ENCODE data around the gene ZFPM1.
"Not testable (repeated sequence)": the region's sequence is repeated elsewhere in the genome, so short reads cannot be mapped to it uniquely, and the experiment has no call there.

The ZFPM1 gene

DNA sequence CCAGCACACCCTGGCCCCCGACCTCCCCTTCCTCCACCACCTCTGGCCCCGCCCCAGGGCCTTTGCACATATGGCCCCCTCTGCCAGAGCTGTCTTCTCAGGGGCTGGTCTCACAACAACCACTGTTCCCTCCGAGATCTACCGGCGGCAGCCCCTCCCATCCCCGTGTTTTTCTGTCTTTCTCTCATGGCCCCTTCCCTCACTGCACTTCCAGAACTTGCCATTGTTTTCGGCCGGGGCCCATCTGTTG, 30.2 kb downstream of the ZFPM1 start:
- DNase-seq: no peak

DNA sequence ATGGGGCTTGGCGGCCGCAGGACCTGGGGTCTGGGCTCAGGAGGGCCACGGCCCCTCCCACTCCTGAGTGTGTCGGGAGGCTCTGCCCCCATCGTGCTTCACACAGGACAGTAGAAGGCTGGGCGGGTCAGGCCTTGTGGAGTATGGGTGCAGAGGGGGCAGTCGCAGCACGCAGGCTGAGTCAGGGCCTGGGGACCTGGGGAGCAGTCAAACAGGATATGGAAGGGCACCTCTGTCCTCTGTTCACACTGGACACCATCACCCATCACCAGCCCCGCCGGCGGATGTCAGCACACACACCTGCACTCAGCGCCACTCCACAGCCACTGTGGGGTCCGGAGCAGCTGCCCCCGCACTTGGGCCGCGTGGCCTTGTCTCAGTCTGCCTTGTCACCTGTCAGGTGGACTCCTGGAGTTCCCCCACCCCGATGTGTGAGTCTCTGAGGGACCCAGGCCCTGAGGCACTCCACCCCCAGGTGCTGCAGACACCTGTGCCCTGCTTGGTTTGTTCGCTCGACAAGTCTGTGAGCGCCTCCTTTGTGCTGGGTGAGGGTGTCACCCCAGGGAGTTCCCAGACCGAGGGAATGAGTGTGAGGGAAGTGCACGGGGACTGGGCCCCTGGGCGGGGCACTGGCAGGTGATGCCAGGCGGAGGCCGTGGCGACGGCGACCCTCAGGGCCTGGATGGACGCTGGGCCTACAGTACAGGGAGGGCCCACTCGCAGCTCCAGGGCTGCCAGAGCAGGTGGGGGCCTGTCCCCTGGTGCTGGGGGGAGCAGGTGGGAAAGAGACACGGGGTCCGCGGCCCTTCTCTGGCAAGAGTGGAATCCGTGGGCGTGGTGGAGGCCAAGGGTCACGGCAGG, 31.7 kb downstream of the ZFPM1 start:
- no peak for DNase-seq

DNA sequence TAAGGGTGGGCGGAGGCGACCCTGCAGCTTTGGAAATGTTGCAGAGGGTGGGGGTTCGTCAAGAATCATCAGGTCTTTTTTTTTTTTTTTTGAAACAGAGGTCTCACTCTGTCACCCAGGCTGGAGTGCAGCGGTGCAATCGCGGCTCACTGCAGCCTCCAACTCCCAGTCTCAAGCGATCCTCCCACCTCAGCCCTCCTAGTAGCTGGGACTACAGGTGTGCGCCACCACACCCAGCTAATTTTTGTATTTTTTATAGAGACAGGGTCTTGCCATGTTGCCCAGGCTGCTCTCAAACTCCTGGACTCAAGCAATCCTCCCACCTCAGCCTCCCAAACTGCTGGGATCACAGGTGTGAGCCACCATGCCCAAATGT, 32.3 kb downstream of the ZFPM1 start:
- DNase-seq: not testable (repeated sequence)

DNA sequence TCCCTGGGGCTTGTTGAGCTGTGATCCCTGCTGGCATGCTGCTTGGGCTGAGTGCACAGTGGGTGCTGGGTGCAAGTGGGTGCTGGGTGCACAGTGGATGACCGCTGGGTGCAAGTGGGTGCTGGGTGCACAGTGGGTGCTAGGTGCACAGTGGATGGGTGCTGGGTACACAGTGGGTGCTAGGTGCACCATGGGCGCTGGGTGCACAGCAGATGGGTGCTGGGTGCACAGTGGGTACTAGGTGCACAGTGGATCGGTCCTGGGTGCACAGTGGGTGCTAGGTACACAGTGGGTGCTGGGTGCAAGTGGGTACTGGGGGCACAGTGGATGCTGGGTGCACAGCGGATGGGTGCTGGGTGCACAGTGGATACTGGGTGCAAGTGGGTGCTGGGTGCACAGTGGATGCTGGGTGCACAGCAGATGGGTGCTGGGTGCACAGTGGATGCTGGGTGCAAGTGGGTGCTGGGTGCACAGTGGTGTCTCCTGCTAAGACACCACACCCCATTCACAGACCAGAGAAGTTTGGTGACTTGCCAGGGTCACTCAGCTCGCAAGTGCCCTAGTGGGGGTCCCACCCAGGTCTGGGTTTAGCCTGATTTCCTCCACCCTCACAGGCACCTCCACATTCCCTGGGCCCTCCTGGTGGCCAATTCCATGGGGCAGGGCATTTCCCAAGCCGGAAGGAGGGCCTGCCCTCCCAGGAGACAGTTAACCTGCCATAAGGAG, 33.5 kb downstream of the ZFPM1 start:
- no peak for DNase-seq

DNA sequence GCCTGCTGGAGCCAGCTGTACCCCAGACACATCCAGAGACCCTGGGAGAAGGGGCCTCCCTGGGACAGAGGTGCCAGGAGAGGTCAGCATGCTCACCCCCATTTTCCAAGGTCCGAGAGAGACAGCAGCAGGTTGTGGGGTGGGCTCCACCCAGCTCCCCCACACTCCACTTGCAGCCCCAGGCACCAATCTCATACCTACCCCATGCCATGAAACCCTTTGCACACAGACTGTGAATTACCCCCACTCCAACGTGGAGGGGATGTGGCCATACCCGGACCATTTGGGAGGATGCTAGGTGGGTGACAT, 34.0 kb downstream of the ZFPM1 start:
- DNase-seq: no peak

DNA sequence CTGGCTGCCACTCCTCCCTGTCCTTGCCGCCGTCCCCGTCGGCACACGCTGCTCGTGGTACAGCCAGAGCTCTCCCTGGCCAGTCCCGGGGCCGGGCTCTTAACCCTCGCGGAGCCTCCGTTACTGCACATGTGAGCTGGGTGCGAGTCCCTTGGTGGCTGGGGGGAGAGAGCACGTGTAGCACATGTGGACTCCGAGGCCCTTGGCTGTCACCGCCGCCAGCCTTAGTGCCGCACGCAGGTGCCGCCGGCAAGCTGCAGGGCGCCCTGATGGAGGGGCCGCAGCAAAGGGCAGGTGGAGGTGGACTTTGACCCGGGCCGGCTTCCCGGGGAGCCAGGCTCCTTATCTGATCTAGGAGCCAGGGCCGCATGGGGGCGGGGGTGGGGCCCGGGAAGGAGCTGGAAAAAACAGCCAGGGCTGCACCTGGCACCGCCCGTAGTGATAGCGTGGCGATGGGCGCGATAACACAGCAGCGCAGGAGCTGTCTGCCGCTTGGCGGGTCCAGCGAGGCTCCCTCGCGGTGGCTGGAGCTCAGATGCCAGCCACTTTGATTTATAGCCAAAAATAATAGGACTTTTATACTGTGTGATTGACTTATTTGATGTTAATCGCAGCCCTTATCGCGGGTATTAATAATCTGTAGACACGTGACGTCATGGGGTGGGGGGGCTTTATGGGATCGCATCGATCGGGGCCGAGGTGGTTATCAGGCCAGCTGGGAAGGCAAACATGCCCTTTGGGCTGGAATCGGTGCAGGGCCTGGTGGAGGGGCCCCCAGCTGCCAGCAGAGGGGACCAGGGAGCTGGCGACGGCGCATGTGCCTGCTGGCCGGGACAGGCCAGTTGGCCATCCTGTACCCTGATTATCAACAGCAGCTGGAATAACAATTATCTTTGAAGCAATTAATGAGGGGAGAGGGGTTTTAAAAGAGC, 35.1 kb downstream of the ZFPM1 start:
- DNase-seq: no peak

DNA sequence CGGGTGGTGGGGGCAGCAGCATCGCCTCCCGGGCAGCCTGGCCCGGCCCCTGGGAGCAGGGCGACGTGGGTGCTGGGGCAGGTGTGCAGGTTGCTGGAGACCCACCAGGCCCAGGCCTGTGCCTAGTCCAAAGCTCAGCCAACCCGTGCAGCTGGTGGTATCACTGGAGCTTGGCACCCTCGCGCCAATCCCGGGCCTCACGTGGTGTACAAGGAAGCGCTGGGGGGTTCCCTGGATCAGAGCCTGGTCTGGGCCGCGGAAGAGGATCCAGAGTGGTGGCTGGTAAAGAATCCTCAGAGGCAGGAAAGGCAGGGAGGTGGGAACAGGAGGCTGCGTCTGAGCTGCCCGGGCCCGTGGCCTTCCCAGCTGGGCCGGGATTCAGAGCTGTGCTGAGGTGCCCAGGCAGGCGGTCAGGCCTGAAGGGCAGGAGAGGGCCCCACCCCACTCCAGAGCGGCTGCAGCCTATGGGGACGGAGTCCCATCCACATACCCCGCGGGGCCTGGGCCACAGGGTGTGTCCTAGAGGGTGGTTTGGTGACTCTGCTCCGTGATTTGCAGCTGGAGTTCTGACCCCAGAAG, 36.2 kb downstream of the ZFPM1 start:
- DNase-seq: no peak

DNA sequence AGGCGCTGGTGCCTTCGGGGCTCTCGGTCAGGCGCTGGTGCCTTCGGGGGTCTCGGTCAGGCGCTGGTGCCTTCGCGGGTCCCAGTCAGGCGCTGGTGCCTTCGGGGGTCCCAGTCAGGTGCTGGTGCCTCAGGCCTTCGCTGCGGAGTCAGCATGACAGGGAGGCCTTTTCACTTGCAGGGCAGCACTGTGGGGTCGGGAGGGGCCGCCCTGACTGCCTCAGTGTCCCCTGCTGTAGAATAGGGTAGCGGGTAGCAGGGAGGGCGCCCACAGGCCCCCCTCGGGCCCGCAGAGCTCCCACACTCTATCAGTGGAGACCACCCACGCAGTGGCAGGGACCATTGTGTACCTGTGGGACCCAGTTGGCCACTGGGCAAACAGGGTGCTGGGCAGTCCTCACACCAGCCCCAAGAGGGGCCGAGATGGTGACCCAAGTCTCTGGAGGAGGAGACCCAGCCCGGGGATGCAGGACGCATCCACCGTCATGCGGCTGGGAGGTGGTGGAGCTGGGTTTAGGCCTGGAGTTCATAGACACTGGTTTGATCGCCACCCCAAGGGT, 38.0 kb downstream of the ZFPM1 start:
- DNase-seq: no peak

DNA sequence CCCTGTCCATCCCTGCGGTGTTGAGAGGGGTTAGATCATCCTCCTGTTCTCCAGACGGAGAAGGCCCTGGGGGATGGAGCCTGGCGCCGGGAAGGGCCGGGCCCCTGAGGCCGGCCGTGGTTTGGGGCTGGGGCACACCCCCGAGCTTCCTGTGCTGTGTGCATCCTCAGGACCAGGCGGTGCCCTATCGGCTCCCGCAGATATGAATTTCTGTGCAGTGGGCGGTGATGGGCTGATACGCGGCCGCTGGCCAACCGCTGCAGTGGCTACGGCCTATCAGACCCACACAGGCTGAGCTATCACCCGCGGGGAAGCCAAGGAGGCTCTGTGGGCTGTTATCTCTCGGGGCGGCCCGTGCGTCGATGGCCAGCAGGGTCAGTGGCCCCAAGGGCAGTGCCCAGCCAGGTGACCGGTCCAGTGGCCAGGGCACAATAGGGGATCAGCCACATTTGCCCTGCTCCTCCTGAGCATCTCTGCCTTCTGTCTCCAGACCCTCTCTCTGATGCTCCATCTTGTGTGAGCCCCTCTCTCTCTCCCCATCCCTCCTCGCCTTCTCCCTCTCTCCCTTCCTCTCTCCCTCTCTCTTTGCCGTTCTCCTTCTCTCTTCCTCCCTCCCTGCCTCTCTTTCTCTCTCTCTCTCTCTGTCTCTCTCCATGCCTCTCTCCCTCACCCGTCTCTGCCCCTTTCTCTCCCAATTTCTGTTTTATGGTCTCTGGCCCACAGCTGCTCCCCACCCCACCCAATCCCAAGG, 38.7 kb downstream of the ZFPM1 start:
- no peak for DNase-seq

DNA sequence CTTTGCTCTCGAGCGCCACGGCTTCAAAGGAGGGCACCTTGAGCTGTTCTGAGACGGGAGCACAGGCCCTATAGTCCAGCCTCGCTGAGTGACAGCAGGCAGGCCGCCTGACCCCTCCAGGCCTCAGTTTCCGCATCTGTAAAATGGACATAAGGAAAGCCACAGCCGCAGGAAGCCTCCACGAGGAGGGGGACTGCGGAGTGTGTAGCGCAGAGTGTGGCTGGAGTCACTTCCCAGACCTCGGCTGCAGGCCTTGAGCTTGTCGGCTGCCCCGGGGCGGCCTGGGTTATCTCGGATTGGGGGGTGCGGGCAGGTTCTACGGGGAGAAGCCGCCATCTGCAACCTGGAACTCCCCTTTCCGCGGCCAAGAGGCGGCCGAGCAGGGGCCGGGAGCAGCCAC, 40.8 kb downstream of the ZFPM1 start:
- DNase-seq: no peak

DNA sequence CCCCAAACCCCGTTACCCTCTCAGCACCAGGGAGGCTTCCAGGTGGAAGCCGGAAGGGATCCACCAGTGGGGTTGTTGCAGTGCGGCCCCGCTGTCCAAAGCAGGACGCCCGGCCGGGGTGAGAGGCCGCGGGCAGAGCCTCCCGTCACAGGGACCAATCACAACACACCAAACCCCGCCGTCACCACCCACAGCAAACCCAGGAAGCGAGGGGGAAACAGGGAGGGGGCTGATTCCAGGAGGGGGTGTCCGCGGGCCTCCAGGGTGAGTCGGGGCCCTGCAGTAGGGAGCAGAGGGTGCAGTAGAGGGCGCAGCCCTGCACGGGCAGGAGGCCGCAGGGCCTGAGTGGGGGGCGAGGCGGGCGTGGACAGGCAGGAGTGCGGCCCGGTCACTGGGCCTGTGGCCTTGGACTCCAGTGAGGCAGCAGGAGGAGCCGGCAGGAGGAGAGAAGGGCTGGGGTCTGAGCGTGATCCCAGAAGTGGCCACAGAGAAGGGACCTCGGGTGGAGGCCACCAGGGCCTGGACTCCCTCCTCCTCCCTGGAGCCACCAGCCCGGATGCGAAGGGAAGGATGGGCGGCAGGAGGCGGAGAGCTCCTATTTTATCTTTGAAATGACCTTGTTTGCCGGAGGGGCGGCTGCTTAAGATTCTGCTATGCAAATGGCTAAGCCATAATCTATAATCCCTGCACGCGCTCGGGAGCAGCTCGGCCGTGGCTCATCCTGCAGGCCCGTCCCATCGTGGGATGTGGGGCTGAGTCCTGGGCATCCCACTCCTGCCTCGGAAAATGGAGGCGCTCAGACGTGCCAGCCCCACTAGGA, 41.5 kb downstream of the ZFPM1 start:
- DNase-seq: no peak

DNA sequence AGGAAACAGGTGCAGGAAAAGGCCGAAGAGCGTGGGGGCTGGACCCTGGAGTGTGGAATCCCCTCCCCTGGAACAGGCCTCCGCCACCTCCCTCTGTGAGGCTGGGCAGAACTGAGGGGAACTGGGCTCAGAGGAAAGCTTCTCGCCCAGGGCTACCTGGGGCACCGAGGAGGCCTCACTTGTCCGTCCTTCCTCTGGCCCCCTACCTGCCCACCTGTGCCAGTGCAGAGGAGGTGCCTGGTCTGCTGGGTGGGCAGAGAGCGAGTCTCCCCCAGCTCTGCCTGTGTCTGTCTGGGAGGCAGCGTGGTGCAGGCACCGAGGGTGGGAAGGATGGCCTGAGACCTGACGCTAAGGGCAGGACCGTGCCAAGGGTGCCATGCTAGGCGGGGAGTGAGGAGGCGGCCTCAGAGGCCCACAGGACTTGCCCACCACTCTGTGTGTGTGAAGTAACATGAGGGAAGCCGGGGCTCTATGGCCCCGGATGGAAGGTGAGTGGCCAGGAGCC, 42.2 kb downstream of the ZFPM1 start:
- no peak for DNase-seq

DNA sequence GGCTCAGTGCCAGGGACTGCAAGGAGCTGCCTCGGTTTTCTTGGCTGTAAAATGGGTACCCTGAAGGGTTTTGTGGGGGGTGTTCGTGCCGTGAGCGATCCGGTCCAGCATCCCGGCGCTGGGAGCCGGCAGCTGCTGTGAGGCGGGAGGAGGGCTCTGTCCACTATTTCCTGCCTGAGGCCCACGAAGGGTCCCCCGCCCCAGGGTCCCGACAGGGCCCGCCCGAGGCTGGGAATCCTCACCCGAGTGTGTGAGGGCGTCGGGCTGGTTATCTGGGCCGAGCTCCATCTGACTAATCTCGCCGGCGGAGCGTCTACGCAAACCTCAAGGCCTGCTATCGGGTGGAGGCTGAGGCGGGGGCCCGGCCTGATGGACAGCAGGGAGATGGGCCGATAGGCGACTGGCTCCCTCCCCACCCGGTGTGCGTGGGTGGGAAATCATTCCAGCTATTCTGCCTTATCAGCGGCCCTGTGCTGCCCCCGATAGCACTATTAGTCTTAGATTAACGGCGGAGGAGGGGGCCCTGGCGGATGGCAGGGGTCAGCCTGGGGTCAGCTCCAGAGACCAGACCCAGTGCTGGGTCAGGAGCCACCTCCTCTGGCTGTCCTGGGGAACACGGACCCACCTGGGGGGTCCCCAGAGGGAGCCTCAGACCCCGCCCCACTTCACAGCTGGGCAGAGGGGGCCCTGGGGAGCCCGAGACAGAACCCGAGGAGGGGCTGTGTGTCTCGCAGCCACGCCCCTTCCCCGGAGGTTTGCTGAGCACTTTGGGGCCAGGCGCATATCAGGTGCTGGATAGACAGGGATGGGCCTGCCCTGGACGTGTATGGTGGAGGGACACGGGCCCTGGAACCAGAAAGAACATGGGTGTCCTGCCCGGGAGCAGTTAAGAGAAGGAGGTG, 44.7 kb downstream of the ZFPM1 start:
- no peak for DNase-seq

DNA sequence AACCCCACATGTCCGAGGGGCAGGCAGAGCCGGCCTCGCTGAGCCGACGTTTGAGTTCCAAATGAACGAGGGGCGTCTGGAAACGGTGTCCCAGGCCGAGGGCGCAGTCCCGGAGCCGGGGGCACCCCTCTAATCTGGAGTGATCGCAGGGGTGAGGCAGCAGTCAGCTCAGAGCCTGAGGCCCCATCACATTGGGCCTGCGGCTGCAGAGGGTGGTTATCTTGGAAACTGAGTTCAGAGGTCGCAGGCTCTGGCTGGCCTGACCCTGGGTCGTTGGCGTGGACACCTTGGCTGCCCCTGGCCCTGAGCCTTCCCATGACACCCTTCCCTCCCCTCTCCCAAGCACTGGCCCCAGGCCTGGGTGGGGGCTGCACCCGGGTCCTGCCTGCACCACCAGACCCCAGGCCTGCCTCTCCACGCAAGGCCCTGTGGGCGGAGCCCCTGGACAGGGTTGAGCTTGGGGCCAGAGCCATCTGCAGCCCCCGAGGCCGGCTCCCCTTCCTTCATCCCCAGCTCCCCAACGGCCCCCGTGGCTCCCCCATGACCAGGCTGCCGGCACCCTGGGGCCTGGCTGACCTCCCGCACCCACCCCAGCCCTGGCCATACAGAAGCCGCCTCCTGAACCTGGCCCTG, 45.6 kb downstream of the ZFPM1 start:
- no peak for DNase-seq

DNA sequence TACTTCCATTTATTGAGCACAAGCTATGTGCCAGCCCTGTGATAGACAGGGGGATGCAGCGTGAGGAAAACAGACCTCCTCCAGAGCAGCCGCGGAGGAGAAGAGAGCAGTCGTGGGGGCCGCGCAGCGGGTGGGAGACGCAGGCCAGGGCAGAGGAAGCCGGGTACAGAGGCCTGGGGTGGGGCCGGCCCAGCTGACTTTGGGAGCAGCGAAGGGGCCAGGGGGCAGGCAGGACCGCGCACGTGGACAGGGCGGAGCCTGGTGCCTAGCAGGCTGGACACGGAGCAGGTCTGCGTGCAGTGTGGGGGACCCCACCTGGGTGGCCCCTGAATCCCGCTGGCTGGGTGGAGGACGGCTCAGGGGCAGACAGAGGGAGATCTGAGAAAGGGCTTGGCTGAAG, 46.2 kb downstream of the ZFPM1 start:
- no peak for DNase-seq

DNA sequence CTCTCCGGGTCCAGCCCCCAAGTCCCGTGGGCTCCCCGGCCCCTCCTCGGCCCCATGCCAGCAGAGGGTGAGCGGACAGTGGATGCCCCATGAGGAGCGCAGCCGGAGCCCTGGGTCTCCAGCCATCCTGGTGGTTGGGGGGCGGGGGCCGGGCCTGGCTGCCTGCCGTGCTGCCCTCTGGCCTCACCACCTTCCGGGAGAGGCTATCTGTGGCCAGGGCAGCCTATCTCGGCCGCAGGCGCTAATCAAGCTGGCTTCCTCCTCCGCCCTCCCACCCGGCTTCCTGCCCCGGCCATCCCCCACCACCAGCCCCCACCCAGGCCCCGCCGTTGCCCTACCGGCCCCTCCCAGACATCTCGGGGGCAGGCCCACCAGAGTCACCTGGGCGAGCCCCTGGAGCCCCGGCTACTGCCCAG, 46.8 kb downstream of the ZFPM1 start:
- no peak for DNase-seq

DNA sequence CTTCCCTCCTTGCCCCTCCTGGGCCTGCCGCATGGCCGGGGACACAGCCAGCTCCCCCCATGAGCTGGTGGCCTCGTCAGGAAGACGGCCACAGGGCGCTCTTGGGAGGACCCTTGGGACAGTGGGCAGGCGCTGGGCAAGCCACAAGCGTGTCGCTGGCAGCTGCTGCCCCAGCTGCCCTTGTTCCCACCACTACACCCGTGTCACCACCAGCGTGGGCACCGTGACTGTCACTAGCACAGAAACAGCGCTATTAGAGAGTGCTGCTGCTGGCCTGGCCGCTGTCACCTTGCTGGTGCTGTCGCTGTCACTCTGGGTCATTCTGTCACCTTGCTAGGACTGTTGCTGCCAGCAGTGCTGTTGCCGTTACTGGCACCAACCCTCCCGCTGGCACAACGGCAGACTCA, 47.2 kb downstream of the ZFPM1 start:
- no peak for DNase-seq

DNA sequence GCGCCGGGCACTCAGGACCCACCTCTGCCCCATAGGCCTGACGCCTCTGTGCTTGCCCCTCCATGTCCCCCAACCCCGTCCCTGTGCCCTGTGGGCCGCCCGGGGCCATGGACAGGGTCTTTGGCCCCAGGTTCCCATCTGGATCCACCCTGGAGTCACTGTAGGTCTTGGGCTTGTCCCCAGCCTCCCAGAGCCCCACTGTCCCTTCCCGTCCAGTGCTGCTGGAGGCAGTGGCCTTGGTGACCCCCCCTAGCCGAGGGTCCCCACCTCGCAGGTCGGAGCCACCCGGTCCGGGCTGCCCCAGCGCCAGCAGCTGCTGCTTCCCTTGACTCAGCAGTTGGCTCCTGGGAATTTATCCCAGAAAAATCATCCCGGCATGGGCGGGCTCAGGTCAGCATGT, 49.3 kb downstream of the ZFPM1 start:
- DNase-seq: no peak

DNA sequence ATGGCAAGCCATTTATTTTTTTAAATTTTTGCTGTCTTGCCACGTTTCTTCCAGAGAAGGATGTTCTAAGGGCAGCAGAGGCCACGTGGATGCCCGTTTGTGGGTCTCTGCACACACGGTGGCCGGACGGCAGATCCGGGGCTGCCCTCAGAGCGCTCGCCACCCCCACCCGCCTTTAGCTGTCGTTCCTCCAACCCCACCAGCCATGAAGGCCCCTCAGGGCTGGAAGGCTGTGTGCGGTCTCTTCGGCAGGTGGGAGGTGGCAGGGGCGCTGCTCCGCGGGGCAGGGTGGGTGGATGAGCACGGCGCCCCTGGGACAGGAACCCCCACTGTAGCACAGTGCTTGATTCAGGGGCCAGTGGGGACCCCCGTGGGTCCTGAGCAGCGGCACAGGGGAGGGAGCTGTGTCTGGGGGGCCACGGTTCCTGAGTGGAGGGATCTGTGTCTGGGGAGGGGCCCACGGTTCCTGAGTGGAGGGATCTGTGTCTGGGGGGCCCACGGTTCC, 49.7 kb downstream of the ZFPM1 start:
- DNase-seq: no peak
